Panc1 (cell line): ENCODE data around the gene FLACC1. TPM values are rescaled to one million over a fixed set of nuclear protein-coding genes. Genes with fewer than 3 reads are reported as not detected.

Source experiments
- ATAC-seq: fragments of 200-7000 bp; cut with Tn5 transposase; 2 replicates; pipeline ENCODE4 v1.9.1; 2020; ENCODE audit warnings: mild to moderate bottlenecking, moderate library complexity
- BruUV-seq: library from RNA; stranded (reverse); fragments of 400-500 nt; replicated peaks from 2 replicates; lab custom pipeline; 2021; lab: Mats Ljungman, UMichigan
- CTCF ChIA-PET: fragments of 300-600 bp; sonication (Branson Sonifier 250); formaldehyde crosslinking; loops from one replicate; lab custom pipeline; 2022; ENCODE audit warnings: antibody characterized with exemption; lab: Charles Lee
- POLR2A ChIA-PET: fragments of 300-600 bp; sonication (Branson Sonifier 250); formaldehyde crosslinking; loops from one replicate; lab custom pipeline; 2022; ENCODE audit warnings: antibody characterized with exemption; lab: Charles Lee
- DNase-seq: peaks from one replicate; pipeline ENCODE4 v3.0.0-alpha.2; 2010; ENCODE audit warnings: low read depth, low spot score
- H3K27ac ChIP-seq: 2 replicates; pipeline ENCODE4 v1.5.1; 2011; ENCODE audit warnings: mild to moderate bottlenecking, low read length, inconsistent platforms
- H3K27me3 ChIP-seq: fragments of 200-500 bp; sonication (Bioruptor generic); 2 replicates; pipeline ENCODE4 v1.6.0; 2014; ENCODE audit warnings: low read length, inconsistent platforms; ENCODE audit not compliant: control insufficient read depth, insufficient read depth
- H3K36me3 ChIP-seq: fragments of 200-500 bp; sonication (Bioruptor generic); 2 replicates; pipeline ENCODE4 v1.5.1; 2014; ENCODE audit warnings: inconsistent platforms, mild to moderate bottlenecking, low read length, moderate library complexity; ENCODE audit not compliant: control insufficient read depth, insufficient read depth
- H3K4me1 ChIP-seq: 2 replicates; pipeline ENCODE4 v1.5.1; 2011; ENCODE audit warnings: inconsistent platforms, mild to moderate bottlenecking, low read length, moderate library complexity; ENCODE audit not compliant: control insufficient read depth, insufficient read depth
- H3K4me3 ChIP-seq, 2 experiments: 2 replicates each; pipeline ENCODE4 v1.5.1; 2011 to 2012; ENCODE audit warnings: low read depth in 2 of 2, low read length in 2 of 2, mild to moderate bottlenecking in 2 of 2, inconsistent platforms in 1 of 2, moderate library complexity in 1 of 2
- H3K9me3 ChIP-seq: fragments of 200-500 bp; sonication (Bioruptor generic); 2 replicates; pipeline ENCODE4 v1.5.1; 2014; ENCODE audit warnings: low read depth, mild to moderate bottlenecking, inconsistent platforms, low read length, moderate library complexity; ENCODE audit not compliant: control insufficient read depth, insufficient read depth
- CTCF ChIP-seq: fragments of 450-650 bp; IDR thresholded peaks from 2 replicates; pipeline ENCODE4 v1.5.1; 2017; ENCODE audit warnings: mild to moderate bottlenecking
- POLR2AphosphoS5 ChIP-seq: IDR thresholded peaks from 2 replicates; pipeline ENCODE4 v1.6.1; 2012; ENCODE audit warnings: mild to moderate bottlenecking, low read depth, low read length, moderate library complexity
- SIN3A ChIP-seq: IDR thresholded peaks from 2 replicates; pipeline ENCODE4 v1.6.1; 2012; ENCODE audit warnings: low read depth, mild to moderate bottlenecking, low read length, moderate library complexity, borderline replicate concordance; ENCODE audit not compliant: insufficient read depth
- TCF7L2 ChIP-seq: IDR thresholded peaks from 2 replicates; pipeline ENCODE4 v1.6.1; 2011; ENCODE audit warnings: mild to moderate bottlenecking, low read depth, low read length, inconsistent platforms
- in situ Hi-C: cut with HindIII; loops from 2 replicates; pipeline ENCODE4 v1.10.0; 2016; ENCODE audit warnings: low sequenced_read_pairs, low pct_unique_long_range_greater_than_20kb
- intact Hi-C: fragments of 100-400 bp; cut with micrococcal nuclease; formaldehyde crosslinking; loops from one replicate; pipeline ENCODE4 v1.10.0; 2022; ENCODE audit not compliant: unreplicated experiment
- total RNA-seq: library from RNA; stranded (reverse); gene quantifications from one replicate; pipeline ENCODE4 v1.2.1, GENCODE V29; 2021; ENCODE audit not compliant: unreplicated experiment
- TF ChIP-seq, protein P1 (sequence below), 2 experiments: IDR thresholded peaks; 2 replicates each; pipeline ENCODE4 v1.6.1; 2011 to 2012; ENCODE audit warnings: low read depth in 2 of 2, control low read depth in 1 of 2, low read length in 1 of 2, mild to moderate bottlenecking in 1 of 2, moderate library complexity in 1 of 2; ENCODE audit not compliant: insufficient read depth in 1 of 2

FLACC1 gene
- total RNA-seq, 1 experiment from 2014 or later, result 0.39 TPM

DNA sequence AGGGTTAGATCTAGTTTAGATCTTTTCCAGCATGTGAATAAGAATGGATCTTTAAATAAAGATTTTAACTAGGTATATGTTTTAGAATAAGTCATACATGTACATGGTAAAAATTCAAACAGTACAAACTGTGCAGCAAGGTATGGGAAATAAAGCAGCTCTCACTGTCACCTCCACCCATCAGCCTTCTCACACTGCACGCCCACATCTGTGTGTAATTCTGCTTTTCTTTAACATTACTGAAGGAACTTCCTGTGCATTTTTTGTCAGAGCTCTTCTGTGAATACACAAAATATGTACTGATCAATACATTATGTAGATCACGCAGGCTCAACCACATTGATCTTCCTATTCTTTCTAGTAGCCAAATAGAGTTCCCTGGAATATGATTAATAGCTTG is 93.4 kb downstream of the FLACC1 start:
- H3K36me3 ChIP-seq, result no peaks in the 10 kb centered on the region
- H3K27ac ChIP-seq, result no peak overlapping the region; the same call in 1 of the 2 replicates
- no peak overlapping the region for H3K4me3 ChIP-seq
- ChIA-PET CTCF (no interaction called here), POLR2A (no interaction called here)
- no peaks in the 10 kb centered on the region for H3K27me3 ChIP-seq
- TF ChIP-seq SIN3A, result no peak
- no peak for TF ChIP-seq TCF7L2
- TF ChIP-seq CTCF, result no peak
- no peak for TF ChIP-seq POLR2AphosphoS5
- TF ChIP-seq, protein P1, sequence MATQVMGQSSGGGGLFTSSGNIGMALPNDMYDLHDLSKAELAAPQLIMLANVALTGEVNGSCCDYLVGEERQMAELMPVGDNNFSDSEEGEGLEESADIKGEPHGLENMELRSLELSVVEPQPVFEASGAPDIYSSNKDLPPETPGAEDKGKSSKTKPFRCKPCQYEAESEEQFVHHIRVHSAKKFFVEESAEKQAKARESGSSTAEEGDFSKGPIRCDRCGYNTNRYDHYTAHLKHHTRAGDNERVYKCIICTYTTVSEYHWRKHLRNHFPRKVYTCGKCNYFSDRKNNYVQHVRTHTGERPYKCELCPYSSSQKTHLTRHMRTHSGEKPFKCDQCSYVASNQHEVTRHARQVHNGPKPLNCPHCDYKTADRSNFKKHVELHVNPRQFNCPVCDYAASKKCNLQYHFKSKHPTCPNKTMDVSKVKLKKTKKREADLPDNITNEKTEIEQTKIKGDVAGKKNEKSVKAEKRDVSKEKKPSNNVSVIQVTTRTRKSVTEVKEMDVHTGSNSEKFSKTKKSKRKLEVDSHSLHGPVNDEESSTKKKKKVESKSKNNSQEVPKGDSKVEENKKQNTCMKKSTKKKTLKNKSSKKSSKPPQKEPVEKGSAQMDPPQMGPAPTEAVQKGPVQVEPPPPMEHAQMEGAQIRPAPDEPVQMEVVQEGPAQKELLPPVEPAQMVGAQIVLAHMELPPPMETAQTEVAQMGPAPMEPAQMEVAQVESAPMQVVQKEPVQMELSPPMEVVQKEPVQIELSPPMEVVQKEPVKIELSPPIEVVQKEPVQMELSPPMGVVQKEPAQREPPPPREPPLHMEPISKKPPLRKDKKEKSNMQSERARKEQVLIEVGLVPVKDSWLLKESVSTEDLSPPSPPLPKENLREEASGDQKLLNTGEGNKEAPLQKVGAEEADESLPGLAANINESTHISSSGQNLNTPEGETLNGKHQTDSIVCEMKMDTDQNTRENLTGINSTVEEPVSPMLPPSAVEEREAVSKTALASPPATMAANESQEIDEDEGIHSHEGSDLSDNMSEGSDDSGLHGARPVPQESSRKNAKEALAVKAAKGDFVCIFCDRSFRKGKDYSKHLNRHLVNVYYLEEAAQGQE (IDR thresholded peaks at IDR 0.05; ENCODE audit: insufficient read depth in 1 of 2, low read depth in 2 of 2, low read length in 1 of 2), result no peak
- peaks cover 36% of the 10 kb centered on the region for H3K4me1 ChIP-seq
- in situ Hi-C loops, result no loop called here
- ATAC-seq (no peak), DNase-seq (no peak)
- H3K9me3 ChIP-seq, result no peaks in the 10 kb centered on the region
- no TSS peak for BruUV-seq
- intact Hi-C loops, result no loop called here

GRCh38 chr2:201262718-201263117 is 94.4 kb downstream of the FLACC1 start:
- Histone ChIP-seq H3K27me3 (no peaks in the 10 kb centered on the region), H3K4me3 (no peak overlapping the region), H3K36me3 (no peaks in the 10 kb centered on the region), H3K4me1 (peaks cover 47% of the 10 kb centered on the region), H3K9me3 (no peaks in the 10 kb centered on the region), H3K27ac (peak overlapping the region; percentile 70; the same call in 1 of the 2 replicates)
- BruUV-seq, result no TSS peak
- ChIA-PET POLR2A (no interaction called here), CTCF (no interaction called here)
- ATAC-seq (no peak), DNase-seq (no peak)
- in situ Hi-C loops (no loop called here), intact Hi-C loops (no loop called here)
- TF ChIP-seq CTCF (no peak), POLR2AphosphoS5 (no peak), TCF7L2 (no peak), SIN3A (no peak)
- TF ChIP-seq, protein P1 (IDR thresholded peaks at IDR 0.05; ENCODE audit: insufficient read depth in 1 of 2, low read depth in 2 of 2, low read length in 1 of 2), result no peak
